Hematopoietic multipotent progenitor cell treated with erythropoietin and hydrocortisone succinate and interleukin-3 and kit ligand, for 17 days (in vitro differentiated cells): Measurements from ENCODE around the gene SCT.

Experiments
- DNase-seq: peaks from one replicate; pipeline ENCODE4 v3.0.0-alpha.2; 2015; ENCODE audit warnings: low spot score

Gene SCT

GRCh38 chr11:586376-587316 is 40.3 kb downstream of the SCT start:
- DNase-seq, result no peak

- no peak for DNase-seq
These were observed 42.7 kb downstream of the SCT start for GRCh38 chr11:584287-584686.

GRCh38 chr11:581752-582151 is 45.2 kb downstream of the SCT start:
- no peak for DNase-seq

- no peak for DNase-seq
These were observed 45.6 kb downstream of the SCT start for GRCh38 chr11:581342-581741.

DNA sequence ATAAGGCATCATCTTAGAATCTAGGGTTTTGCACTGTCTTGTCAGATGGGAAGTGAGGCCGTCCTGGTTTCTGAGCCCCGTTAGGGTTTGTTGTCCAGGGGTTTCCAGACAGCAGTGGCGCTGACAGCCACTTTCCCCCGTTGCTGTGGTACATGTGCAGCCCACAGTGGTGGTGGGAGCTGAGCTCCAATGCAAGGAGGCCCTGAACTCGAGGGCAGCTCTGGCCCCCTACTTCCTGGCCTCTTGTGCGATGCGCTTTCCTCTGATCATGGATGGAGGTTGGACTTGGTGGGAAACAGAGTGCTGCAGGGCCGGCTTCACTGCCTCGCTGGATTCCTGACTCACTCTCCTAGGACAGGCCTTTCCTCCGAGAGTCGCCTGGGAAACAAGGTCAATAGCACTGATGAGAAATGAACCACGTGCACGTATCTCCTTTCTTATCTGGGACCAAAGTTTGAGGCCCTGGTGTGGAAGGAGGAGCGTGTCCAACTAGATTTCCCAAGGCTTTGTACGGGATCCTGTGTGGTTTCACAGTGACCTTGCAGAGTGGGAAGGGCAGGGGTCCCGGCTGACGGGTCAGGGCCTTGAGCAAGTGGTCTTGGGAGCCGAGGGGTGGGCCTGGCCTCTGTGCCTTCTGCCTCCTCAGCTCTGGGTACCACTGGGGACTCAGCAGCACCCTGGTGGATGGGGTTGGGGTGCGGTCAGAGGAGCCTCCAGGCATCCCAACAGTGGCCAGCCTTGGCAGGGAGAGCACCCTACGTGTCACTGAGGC is 47.0 kb downstream of the SCT start:
- no peak for DNase-seq

- no peak for DNase-seq
These were observed 48.5 kb downstream of the SCT start for GRCh38 chr11:578276-579035.

DNA sequence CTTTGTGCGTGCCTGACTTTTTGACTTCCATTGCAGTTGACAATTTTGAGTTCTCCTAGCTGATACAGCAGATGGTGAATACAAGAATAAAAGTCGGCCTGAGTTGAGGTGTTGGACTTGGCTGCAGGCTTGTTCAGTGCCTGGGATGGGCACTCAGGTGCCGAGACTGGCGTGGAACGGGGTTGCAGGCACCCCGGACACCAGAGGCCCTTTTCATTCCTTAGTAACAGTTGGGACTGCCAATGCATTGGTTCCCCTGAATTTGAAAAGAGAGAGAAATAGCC is 49.4 kb downstream of the SCT start:
- DNase-seq, result no peak

- DNase-seq, result peak; percentile 17
These were observed 50.0 kb downstream of the SCT start for GRCh38 chr11:576811-577610.
